Ovary (tissue), 3 donors: ENCODE results near the gene CCDC160.

Experiments used
- EP300 ChIP-seq: sonication (generic); formaldehyde crosslinking; IDR thresholded peaks from one replicate; pipeline ENCODE4 v1.6.1; 2017; ENCODE audit warnings: antibody characterized with exemption
- POLR2A ChIP-seq: fragments of 450-650 bp; IDR thresholded peaks from one replicate; pipeline ENCODE4 v1.6.1; 2017; ENCODE audit warnings: antibody characterized with exemption, mild to moderate bottlenecking, moderate library complexity
- TF ChIP-seq, protein P1 (sequence below), 3 donors: fragments of 450-650 bp in 2 of 3; fragments of 200-600 bp in 1 of 3; IDR thresholded peaks; one replicate each; pipeline versions ENCODE4 v1.5.1 to v1.8.0; 2016 to 2022; ENCODE audit warnings: antibody characterized with exemption in 3 of 3, mild to moderate bottlenecking in 1 of 3
- donor health status: DM: no; HTN: no; CAD: no.

DNA sequence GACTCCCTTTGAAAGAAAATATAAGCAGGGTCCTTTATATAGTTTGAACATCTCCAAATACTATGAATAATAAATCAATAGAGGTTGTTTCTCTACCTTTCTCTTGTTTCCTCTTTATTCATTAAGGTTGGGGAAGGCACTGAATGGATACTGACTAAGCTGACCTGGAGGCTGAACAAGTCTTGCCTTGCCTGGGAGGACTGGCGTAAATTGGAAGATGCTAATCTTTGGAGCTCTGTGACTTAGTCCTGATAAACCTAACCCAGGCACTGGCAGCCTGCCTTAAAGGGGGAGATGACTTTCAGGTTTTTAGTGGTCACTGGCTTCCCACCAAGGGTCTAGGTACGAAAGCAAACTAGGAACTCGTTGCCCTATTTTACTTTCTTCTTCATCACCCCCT lies 10.5 kb downstream of the CCDC160 start:
- TF ChIP-seq POLR2A, result no peak
- TF ChIP-seq, protein P1, sequence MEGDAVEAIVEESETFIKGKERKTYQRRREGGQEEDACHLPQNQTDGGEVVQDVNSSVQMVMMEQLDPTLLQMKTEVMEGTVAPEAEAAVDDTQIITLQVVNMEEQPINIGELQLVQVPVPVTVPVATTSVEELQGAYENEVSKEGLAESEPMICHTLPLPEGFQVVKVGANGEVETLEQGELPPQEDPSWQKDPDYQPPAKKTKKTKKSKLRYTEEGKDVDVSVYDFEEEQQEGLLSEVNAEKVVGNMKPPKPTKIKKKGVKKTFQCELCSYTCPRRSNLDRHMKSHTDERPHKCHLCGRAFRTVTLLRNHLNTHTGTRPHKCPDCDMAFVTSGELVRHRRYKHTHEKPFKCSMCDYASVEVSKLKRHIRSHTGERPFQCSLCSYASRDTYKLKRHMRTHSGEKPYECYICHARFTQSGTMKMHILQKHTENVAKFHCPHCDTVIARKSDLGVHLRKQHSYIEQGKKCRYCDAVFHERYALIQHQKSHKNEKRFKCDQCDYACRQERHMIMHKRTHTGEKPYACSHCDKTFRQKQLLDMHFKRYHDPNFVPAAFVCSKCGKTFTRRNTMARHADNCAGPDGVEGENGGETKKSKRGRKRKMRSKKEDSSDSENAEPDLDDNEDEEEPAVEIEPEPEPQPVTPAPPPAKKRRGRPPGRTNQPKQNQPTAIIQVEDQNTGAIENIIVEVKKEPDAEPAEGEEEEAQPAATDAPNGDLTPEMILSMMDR (IDR thresholded peaks at IDR 0.05), result no peak
- TF ChIP-seq EP300, result no peak
